Right lobe of liver (tissue), 4 donors: ENCODE measurements around the gene NOP16.

Experiments
- POLR2A ChIP-seq: fragments of 450-650 bp; IDR thresholded peaks from one replicate; pipeline ENCODE4 v1.6.1; 2017; ENCODE audit warnings: antibody characterized with exemption, mild to moderate bottlenecking
- TF ChIP-seq, protein P1 (sequence below), 4 donors: fragments of 200-600 bp in 3 of 4; fragments of 450-650 bp in 1 of 4; IDR thresholded peaks; one replicate each; pipeline versions ENCODE4 v1.5.1 to v1.8.0; 2016 to 2022; ENCODE audit warnings: antibody characterized with exemption in 4 of 4, mild to moderate bottlenecking in 2 of 4
- donor health status: DM: no; HTN: no; CAD: no.
- donor health status: DM: no; HTN: no; CAD: no.
- donor health status: DM: no; HTN: yes; CAD: no.

DNA sequence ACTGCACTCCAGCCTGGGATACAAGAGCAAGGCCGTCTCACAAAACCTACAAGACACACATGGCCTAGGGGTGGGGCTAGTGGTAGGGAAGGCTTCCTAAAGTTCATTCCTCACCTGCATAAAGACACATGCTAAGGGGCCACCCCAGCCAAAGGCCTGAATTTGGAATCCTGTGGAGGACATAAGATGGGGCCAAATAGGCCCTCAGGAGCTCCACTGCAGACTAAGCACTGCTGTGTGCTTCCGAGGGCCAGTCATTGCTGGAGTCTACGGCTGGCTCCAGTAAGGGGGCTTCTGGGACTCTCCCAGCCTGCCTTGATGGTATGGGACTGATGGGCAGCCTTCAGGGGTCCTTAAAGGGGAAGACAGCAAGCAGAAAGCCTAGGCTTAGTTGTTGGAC lies 5.7 kb downstream of the NOP16 start:
- TF ChIP-seq, protein P1, sequence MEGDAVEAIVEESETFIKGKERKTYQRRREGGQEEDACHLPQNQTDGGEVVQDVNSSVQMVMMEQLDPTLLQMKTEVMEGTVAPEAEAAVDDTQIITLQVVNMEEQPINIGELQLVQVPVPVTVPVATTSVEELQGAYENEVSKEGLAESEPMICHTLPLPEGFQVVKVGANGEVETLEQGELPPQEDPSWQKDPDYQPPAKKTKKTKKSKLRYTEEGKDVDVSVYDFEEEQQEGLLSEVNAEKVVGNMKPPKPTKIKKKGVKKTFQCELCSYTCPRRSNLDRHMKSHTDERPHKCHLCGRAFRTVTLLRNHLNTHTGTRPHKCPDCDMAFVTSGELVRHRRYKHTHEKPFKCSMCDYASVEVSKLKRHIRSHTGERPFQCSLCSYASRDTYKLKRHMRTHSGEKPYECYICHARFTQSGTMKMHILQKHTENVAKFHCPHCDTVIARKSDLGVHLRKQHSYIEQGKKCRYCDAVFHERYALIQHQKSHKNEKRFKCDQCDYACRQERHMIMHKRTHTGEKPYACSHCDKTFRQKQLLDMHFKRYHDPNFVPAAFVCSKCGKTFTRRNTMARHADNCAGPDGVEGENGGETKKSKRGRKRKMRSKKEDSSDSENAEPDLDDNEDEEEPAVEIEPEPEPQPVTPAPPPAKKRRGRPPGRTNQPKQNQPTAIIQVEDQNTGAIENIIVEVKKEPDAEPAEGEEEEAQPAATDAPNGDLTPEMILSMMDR (IDR thresholded peaks at IDR 0.05) = no peak
- TF ChIP-seq POLR2A = no peak
